Superior temporal gyrus (tissue), 1 donor: ENCODE results near the gene DCTN2.
"Not testable (repeated sequence)": the region's sequence is repeated elsewhere in the genome, so short reads cannot be mapped to it uniquely, and the experiment has no call there.

Experiments
- DNase-seq: peaks from one replicate; pipeline ENCODE4 v3.0.0-alpha.2; 2016; ENCODE audit errors: extremely low spot score

DCTN2 gene

DNA sequence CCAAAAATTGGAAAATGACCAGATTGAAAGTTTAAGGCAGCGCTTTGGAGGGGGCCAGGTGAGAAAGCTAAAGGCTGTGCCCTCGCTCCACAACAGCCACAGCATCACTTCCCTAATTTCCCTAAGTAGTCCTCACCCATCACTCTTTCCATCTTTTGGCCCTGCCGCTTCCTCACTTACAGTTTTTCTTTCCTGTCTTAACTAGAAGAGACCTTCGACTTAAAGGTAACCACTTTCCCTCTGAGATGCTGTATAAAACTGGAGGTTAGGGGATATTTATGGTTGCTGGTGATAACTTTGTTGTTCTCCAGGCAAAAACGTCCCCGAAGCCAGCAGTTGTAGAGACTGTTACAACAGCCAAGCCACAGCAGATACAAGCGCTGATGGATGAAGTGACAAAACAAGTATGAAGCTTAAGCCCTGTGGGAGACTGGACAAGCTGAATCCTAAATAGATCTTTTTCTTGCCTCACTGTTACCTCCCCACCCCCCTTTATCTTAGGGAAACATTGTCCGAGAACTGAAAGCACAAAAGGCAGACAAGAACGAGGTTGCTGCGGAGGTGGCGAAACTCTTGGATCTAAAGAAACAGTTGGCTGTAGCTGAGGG, 31.0 kb downstream of the DCTN2 start:
- no peak for DNase-seq

- DNase-seq: no peak
Observed at GRCh38 chr12:57515408-57515933, 31.5 kb downstream of the DCTN2 start.

- DNase-seq: no peak
Observed at GRCh38 chr12:57514720-57515407, 32.1 kb downstream of the DCTN2 start.

DNA sequence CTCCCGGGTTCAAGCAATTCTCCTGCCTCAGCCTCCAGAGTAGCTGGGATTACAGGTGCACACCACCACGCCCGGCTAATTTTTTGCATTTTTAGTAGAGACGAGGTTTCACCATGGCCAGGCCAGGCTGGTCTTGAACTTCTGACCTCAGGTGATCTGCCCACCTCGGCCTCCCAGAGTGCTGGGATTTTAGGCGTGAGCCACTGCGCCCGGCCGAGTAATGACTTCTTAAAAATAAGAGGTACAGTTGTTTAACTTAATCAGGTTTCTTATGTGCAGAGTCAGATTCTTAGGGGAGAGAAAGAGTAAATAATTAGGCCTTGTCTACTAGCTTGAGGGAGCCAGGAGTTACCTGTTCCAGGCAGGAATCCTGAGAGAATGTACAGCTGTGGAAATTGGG, 32.7 kb downstream of the DCTN2 start:
- DNase-seq: not testable (repeated sequence)

DNA sequence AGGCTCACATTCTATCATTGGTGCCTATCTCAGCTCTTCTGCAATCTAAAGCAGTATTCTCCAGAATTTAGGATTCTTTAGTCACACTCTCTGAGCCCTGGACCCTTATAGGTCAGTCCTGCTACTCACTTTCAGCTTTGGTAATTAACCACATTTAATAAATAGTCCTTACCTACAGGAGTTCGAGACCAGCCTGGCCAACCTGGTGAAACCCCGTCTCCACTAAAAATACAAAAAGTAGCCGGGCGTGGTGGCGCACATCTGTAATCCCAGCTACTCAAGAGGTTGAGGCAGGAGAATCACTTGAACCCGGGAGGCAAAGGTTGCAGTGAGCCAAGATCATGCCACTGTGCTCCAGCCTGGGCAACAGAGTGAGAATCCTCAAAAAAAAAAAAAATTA, 33.3 kb downstream of the DCTN2 start:
- DNase-seq: not testable (repeated sequence)

- DNase-seq: no peak
Observed at GRCh38 chr12:57513266-57513665, 33.7 kb downstream of the DCTN2 start.

DNA sequence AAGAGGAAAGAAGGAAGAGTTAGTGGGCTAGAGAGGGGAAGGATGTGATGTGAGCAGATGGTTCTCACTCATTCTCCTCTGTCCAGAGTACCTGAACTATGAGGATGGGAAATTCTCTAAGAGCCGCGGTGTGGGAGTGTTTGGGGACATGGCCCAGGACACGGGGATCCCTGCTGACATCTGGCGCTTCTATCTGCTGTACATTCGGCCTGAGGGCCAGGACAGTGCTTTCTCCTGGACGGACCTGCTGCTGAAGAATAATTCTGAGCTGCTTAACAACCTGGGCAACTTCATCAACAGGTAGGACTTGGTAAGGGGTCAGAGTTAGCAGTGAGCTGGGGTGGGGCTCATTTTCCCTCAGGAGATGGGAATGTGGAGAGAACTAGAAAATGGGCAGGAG, 34.3 kb downstream of the DCTN2 start:
- no peak for DNase-seq

- DNase-seq: no peak
Observed at GRCh38 chr12:57511588-57512325, 35.2 kb downstream of the DCTN2 start.

- DNase-seq: no peak
Observed at GRCh38 chr12:57511161-57511560, 35.8 kb downstream of the DCTN2 start.

GRCh38 chr12:57507796-57508195, 39.2 kb downstream of the DCTN2 start:
- DNase-seq: not testable (repeated sequence)

- not testable (repeated sequence) for DNase-seq
Observed at GRCh38 chr12:57506541-57506940, 40.5 kb downstream of the DCTN2 start.

GRCh38 chr12:57502311-57502969, 44.6 kb downstream of the DCTN2 start:
- not testable (repeated sequence) for DNase-seq

DNA sequence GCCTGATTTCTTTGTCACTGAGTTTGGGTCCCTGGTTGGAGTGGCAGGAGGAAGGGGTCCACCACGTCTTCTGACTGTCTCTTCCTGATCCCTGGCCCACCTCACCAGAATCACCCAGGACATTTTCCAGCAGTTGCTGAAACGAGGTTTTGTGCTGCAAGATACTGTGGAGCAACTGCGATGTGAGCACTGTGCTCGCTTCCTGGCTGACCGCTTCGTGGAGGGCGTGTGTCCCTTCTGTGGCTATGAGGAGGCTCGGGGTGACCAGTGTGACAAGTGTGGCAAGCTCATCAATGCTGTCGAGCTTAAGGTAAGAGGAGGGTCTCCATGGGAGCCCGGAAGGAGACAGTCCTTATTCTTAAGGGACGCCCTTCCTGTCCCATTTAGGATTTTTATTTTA, 46.8 kb downstream of the DCTN2 start:
- DNase-seq: no peak

GRCh38 chr12:57498571-57498970, 48.4 kb downstream of the DCTN2 start:
- DNase-seq: no peak

GRCh38 chr12:57498132-57498502, 48.9 kb downstream of the DCTN2 start:
- no peak for DNase-seq

- no peak for DNase-seq
Observed at GRCh38 chr12:57497223-57498131, 49.5 kb downstream of the DCTN2 start.

- DNase-seq: no peak
Observed at GRCh38 chr12:57496822-57497221, 50.2 kb downstream of the DCTN2 start.

DNA sequence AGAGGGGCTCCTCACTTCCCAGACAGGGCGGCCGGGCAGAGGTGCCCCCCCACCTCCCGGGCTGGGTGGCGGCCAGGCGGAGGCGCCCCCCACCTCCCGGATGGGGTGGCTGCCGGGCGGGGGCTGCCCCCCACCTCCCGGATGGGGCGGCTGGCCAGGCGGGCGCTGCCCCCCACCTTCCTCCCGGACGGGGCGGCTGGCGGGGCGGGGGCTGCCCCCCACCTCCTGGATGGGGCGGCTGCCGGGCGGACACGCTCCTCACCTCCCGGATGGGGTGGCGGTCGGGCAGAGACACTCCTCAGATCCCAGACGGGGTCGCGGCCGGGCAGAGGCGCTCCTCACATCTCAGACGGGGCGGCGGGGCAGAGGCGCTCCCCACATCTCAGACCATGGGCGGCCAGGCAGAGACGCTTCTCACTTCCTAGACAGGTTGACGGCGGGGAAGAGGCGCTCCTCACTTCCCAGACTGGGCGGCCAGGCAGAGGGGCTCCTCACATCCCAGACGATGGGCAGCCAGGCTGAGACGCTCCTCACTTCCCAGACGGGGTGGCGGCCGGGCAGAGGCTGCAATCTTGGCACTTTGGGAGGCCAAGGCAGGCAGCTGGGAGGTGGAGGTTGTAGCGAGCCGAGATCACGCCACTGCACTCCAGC, 51.8 kb downstream of the DCTN2 start:
- DNase-seq: not testable (repeated sequence)

DNA sequence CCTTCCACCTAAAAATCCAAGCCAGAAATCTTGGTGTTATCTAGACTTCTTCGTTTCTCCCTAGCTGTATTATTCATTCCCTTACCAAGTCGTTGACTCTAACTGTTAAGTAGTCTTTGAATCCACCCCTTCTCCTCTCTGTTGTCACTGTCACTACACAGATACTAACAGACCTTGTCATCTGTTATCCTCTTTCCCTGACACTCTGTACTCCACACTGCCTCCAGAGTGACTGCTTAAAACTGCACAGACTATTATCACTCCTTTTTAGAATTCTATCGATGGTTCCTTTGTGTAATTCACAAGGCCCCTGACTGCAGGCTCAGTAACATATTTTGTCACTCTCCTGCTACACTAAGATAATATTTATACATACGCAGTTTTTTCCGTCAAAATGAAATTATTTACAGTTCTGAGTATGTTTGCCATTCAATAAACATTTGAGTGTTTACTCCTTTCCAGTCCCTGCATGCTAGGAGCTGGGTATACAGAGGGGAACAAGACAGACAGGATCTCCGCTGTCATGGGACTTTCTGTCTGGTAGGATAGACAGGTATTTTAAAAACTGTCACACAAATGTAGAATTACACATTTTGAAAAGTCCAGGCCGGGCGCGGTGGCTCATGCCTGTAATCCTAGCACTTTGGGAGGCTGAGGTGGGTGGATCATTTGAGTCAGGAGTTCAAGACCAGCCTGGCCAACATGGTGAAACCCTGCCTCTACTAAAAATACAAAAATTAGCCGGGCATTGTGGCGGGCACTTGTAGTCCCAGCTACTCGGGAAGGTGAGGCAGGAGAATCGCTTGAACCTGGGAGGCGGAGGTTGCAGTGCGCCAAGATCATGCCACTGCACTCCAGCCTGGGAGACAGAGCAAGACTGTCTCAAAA, 55.4 kb downstream of the DCTN2 start:
- DNase-seq: no peak

- no peak for DNase-seq
Observed at GRCh38 chr12:57490126-57490525, 56.9 kb downstream of the DCTN2 start.
